Stomach (tissue), 9 donors: Measurements from ENCODE around the gene CGB7. TPM values are rescaled to one million over a fixed set of nuclear protein-coding genes. Genes with fewer than 3 reads are reported as not detected.

Experiments
- DNase-seq, 2 donors: peaks; one replicate each; pipeline versions ENCODE4 v3.0.0 to v3.0.0-alpha.2; 2013 to 2019
- H3K27ac ChIP-seq, 5 donors: fragments of 200-600 bp in 4 of 5; sonication (generic) in 4 of 5; one replicate each; pipeline ENCODE4 v1.5.1; 2013 to 2019; ENCODE audit warnings: mild to moderate bottlenecking in 1 of 5, moderate library complexity in 1 of 5
- H3K27me3 ChIP-seq, 3 donors: fragments of 200-600 bp; sonication (generic); one replicate each; pipeline ENCODE4 v1.5.1; 2017 to 2019; ENCODE audit warnings: mixed run types in 1 of 3
- H3K36me3 ChIP-seq, 4 donors: fragments of 200-600 bp; sonication (generic); 1 replicate in 3 of 4; 2 replicates in 1 of 4; pipeline ENCODE4 v1.5.1; 2016 to 2019
- H3K4me1 ChIP-seq, 4 donors: fragments of 200-600 bp; sonication (generic); one replicate each; pipeline ENCODE4 v1.5.1; 2016 to 2019
- H3K4me3 ChIP-seq, 4 donors: fragments of 200-600 bp; sonication (generic) in 3 of 4; one replicate each; pipeline ENCODE4 v1.5.1; 2016 to 2019; ENCODE audit warnings: mild to moderate bottlenecking in 1 of 4
- H3K9me3 ChIP-seq, 4 donors: fragments of 200-600 bp; sonication (generic); one replicate each; pipeline ENCODE4 v1.5.1; 2016 to 2019
- CTCF ChIP-seq, 7 experiments: fragments of 450-650 bp in 4 of 7; fragments of 200-600 bp in 3 of 7; sonication (generic) in 3 of 7; IDR thresholded peaks; one replicate each; pipeline ENCODE4 v1.5.1; 2016 to 2019; ENCODE audit warnings: antibody characterized with exemption in 7 of 7, control low read depth in 2 of 7, mild to moderate bottlenecking in 1 of 7
- EP300 ChIP-seq: sonication (generic); formaldehyde crosslinking; IDR thresholded peaks from one replicate; pipeline ENCODE4 v1.6.1; 2017; ENCODE audit warnings: antibody characterized with exemption
- POLR2A ChIP-seq, 4 donors: fragments of 450-650 bp; IDR thresholded peaks; one replicate each; pipeline ENCODE4 v1.6.1; 2016; ENCODE audit warnings: antibody characterized with exemption in 4 of 4, control low read depth in 2 of 4, mild to moderate bottlenecking in 1 of 4, moderate library complexity in 1 of 4
- POLR2AphosphoS5 ChIP-seq, 3 donors: sonication (generic); formaldehyde crosslinking; IDR thresholded peaks; one replicate each; pipeline ENCODE4 v1.6.1; 2016; ENCODE audit warnings: antibody characterized with exemption in 3 of 3
- WGBS, 5 donors: extraction: QIAGEN DNeasy Blood & Tissue Kit in 3 of 5; methylation state at CpG; one replicate each; pipeline versions ENCODE4 v1.1.5 to v1.1.7; 2013 to 2018; 5-methylcytosine and 5-hydroxymethylcytosine counted together
- intact Hi-C: fragments of 100-400 bp; cut with DNase I; formaldehyde crosslinking; loops from one replicate; pipeline ENCODE4 v1.15.1; 2023; ENCODE audit warnings: low total_unique reads
- polyA plus RNA-seq, 3 donors: library from polyadenylated mRNA; stranded (reverse); fragments of 200-250 nt; gene quantifications; one replicate each; pipeline ENCODE4 v1.2.3, GENCODE V29; 2013
- total RNA-seq, 5 donors: library from RNA; depleted of rRNA; stranded (reverse); fragments of >200 nt; gene quantifications; one replicate each; pipeline versions ENCODE4 v1.1.0 to v1.2.3, GENCODE V29; 2014 to 2016
- donor health status: healthy with polysubstance abuse.
- donor health status: Bipolar disorder and iron deficiency.
- donor health status: healthy.

Gene CGB7
- total and polyA plus RNA-seq, 8 donors = 3.8 TPM; not detected in 7

GRCh38 chr19:49069026-49069425 is 11.5 kb upstream of the CGB7 start:
- DNase-seq = no peak
- no peak overlapping the region for H3K4me3 ChIP-seq
- no peak overlapping the region for H3K27ac ChIP-seq
- H3K9me3 ChIP-seq = no peaks in the 10 kb centered on the region
- TF ChIP-seq EP300 (no peak), POLR2A (IDR thresholded peaks at IDR 0.05) (no peak), POLR2AphosphoS5 (IDR thresholded peaks at IDR 0.05) (no peak), CTCF (IDR thresholded peaks at IDR 0.05) (no peak)
- WGBS, 5 donors = 89 to 96% (median 93%) methylated on average over 9 of the region's 9 CpGs
- H3K4me1 ChIP-seq = peaks cover 13 to 27% (median 20%) of the 10 kb centered on the region in 4 donors
- peaks cover 8 to 100% (median 62%) of the 10 kb centered on the region in 3 donors for H3K27me3 ChIP-seq
- intact Hi-C loops = no loop called here
- no peaks in the 10 kb centered on the region for H3K36me3 ChIP-seq

- no peaks in the 10 kb centered on the region for H3K9me3 ChIP-seq
- WGBS, 5 donors = 40 to 79% (median 58%) methylated on average over 3 of the region's 3 CpGs
- no peaks in the 10 kb centered on the region for H3K36me3 ChIP-seq
- TF ChIP-seq POLR2AphosphoS5 (IDR thresholded peaks at IDR 0.05) = no peak
- no peak for TF ChIP-seq CTCF (IDR thresholded peaks at IDR 0.05)
- no peak overlapping the region for H3K27ac ChIP-seq
- peaks cover 13 to 22% (median 20%) of the 10 kb centered on the region in 4 donors for H3K4me1 ChIP-seq
- peaks cover 8 to 100% (median 53%) of the 10 kb centered on the region in 3 donors for H3K27me3 ChIP-seq
- no peak for DNase-seq
- intact Hi-C loops = no loop called here
- H3K4me3 ChIP-seq = no peak overlapping the region
Measured at GRCh38 chr19:49067554-49067953, 10.0 kb upstream of the CGB7 start.

- Histone ChIP-seq H3K27ac (no peak overlapping the region), H3K9me3 (no peaks in the 10 kb centered on the region), H3K4me1 (peaks cover 8 to 14% (median 13%) of the 10 kb centered on the region in 4 donors), H3K4me3 (no peak overlapping the region), H3K36me3 (no peaks in the 10 kb centered on the region), H3K27me3 (peaks cover 0 to 100% (median 46%) of the 10 kb centered on the region in 3 donors)
- 50 to 62% (median 54%) methylated on average over 12 to 13 of the region's 13 CpGs for WGBS, 5 donors
- no peak for DNase-seq
- intact Hi-C loops = no loop called here
- TF ChIP-seq POLR2AphosphoS5 (IDR thresholded peaks at IDR 0.05) (no peak), CTCF (IDR thresholded peaks at IDR 0.05) (no peak), POLR2A (IDR thresholded peaks at IDR 0.05) (no peak), EP300 (no peak)
Measured at GRCh38 chr19:49065905-49066512, 8.5 kb upstream of the CGB7 start.

- Histone ChIP-seq H3K27ac (no peak within 1 kb of the TSS), H3K9me3 (no peaks in the 10 kb centered on the region), H3K36me3 (no peaks in the 10 kb centered on the region), H3K4me1 (peaks cover 8 to 14% (median 13%) of the 10 kb centered on the region in 4 donors), H3K4me3 (peak within 1 kb of the TSS; percentile 28 to 39 (median 30)), H3K27me3 (peaks cover 0 to 100% (median 39%) of the 10 kb centered on the region in 3 donors)
- WGBS, 5 donors = 3 to 9% (median 4%) methylated on average over 24 to 53 of the region's 53 CpGs
- no peak for TF ChIP-seq CTCF (IDR thresholded peaks at IDR 0.05)
- no peak for TF ChIP-seq POLR2A (IDR thresholded peaks at IDR 0.05)
- TF ChIP-seq POLR2AphosphoS5 (IDR thresholded peaks at IDR 0.05) = no peak
- no peak for TF ChIP-seq EP300
- intact Hi-C loops = no loop called here
- peak; percentile 38 to 78 for DNase-seq
Measured at GRCh38 chr19:49064768-49065611, 7.4 kb upstream of the CGB7 start, which contains the start of gene NTF4. Gene NTF4, minus strand, starts transcription at chr19:49064818. Its CDS starts 2,821 bp downstream, at chr19:49061997.
